Measurements from ENCODE around the gene ATAD3A.

The ATAD3A gene

GRCh38 chr1:1577367-1578011 lies 65.5 kb downstream of the ATAD3A start:
- H3K4me2 ChIP-seq (ENCODE audit: low read length) = no peak overlapping the region
- no peak overlapping the region for H3K27ac ChIP-seq (ENCODE audit: low read depth, low read length)

GRCh38 chr1:1578371-1578940 lies 66.5 kb downstream of the ATAD3A start:
- TF ChIP-seq, protein P1, sequence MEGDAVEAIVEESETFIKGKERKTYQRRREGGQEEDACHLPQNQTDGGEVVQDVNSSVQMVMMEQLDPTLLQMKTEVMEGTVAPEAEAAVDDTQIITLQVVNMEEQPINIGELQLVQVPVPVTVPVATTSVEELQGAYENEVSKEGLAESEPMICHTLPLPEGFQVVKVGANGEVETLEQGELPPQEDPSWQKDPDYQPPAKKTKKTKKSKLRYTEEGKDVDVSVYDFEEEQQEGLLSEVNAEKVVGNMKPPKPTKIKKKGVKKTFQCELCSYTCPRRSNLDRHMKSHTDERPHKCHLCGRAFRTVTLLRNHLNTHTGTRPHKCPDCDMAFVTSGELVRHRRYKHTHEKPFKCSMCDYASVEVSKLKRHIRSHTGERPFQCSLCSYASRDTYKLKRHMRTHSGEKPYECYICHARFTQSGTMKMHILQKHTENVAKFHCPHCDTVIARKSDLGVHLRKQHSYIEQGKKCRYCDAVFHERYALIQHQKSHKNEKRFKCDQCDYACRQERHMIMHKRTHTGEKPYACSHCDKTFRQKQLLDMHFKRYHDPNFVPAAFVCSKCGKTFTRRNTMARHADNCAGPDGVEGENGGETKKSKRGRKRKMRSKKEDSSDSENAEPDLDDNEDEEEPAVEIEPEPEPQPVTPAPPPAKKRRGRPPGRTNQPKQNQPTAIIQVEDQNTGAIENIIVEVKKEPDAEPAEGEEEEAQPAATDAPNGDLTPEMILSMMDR (IDR thresholded peaks at IDR 0.05; ENCODE audit: low read depth, low read length, poor library complexity, severe bottlenecking) = no peak
- no peak for TF ChIP-seq EZH2phosphoT487 (IDR thresholded peaks at IDR 0.05; ENCODE audit: borderline replicate concordance, low read length)
- Histone ChIP-seq H3K79me2 (ENCODE audit: control insufficient read depth, low read length) (peaks cover 26% of the 10 kb centered on the region), H3K27me3 (ENCODE audit: control insufficient read depth, low read length) (peaks cover 6% of the 10 kb centered on the region; the same call in 1 of the 2 replicates), H3K36me3 (ENCODE audit: control insufficient read depth, low read length) (peaks cover 8% of the 10 kb centered on the region), H3K4me3 (ENCODE audit: low read length) (no peak overlapping the region), H3K27ac (ENCODE audit: low read depth, low read length) (no peak overlapping the region), H3K9me3 (ENCODE audit: control insufficient read depth, insufficient read depth, low read length) (no peaks in the 10 kb centered on the region), H3K9me2 (replicated peaks; ENCODE audit: control insufficient read depth, low read length) (no peaks in the 10 kb centered on the region), H3K4me1 (ENCODE audit: control insufficient read depth, low read length) (peaks cover 12% of the 10 kb centered on the region), H3K4me2 (ENCODE audit: low read length) (no peak overlapping the region), H3F3A (ENCODE audit: control insufficient read depth, insufficient read depth) (no peaks in the 10 kb centered on the region), H4K20me1 (ENCODE audit: control insufficient read depth, insufficient read depth, low read depth, low read length) (peaks cover 3% of the 10 kb centered on the region; the same call in 1 of the 2 replicates)

More at GRCh38 chr1:1577367-1578011, 65.5 kb downstream of the ATAD3A start:
- no peak overlapping the region for H3K4me3 ChIP-seq (ENCODE audit: low read length)
- no peaks in the 10 kb centered on the region for H3K9me2 ChIP-seq (replicated peaks; ENCODE audit: control insufficient read depth, low read length)
- peaks cover 3% of the 10 kb centered on the region; the same call in 1 of the 2 replicates for H3K27me3 ChIP-seq (ENCODE audit: control insufficient read depth, low read length)
- H4K20me1 ChIP-seq (ENCODE audit: control insufficient read depth, insufficient read depth, low read depth, low read length) = peaks cover 4% of the 10 kb centered on the region; the same call in 1 of the 2 replicates
- H3K4me1 ChIP-seq (ENCODE audit: control insufficient read depth, low read length) = peaks cover 21% of the 10 kb centered on the region
- H3K9me3 ChIP-seq (ENCODE audit: control insufficient read depth, insufficient read depth, low read length) = no peaks in the 10 kb centered on the region
- peaks cover 36% of the 10 kb centered on the region for H3K79me2 ChIP-seq (ENCODE audit: control insufficient read depth, low read length)
- H3K36me3 ChIP-seq (ENCODE audit: control insufficient read depth, low read length) = peaks cover 15% of the 10 kb centered on the region
- TF ChIP-seq, protein P1 (IDR thresholded peaks at IDR 0.05; ENCODE audit: low read depth, low read length, poor library complexity, severe bottlenecking) = no peak
- no peak for TF ChIP-seq EZH2phosphoT487 (IDR thresholded peaks at IDR 0.05; ENCODE audit: borderline replicate concordance, low read length)
- no peaks in the 10 kb centered on the region for H3F3A ChIP-seq (ENCODE audit: control insufficient read depth, insufficient read depth)

GRCh38 chr1:1582585-1583346 lies 70.8 kb downstream of the ATAD3A start:
- H3K4me1 ChIP-seq (ENCODE audit: control insufficient read depth, low read length) = no peaks in the 10 kb centered on the region
- H3K27ac ChIP-seq (ENCODE audit: low read depth, low read length) = no peak overlapping the region
- H3K4me3 ChIP-seq (ENCODE audit: low read length) = no peak overlapping the region
- H3F3A ChIP-seq (ENCODE audit: control insufficient read depth, insufficient read depth) = no peaks in the 10 kb centered on the region
- no peaks in the 10 kb centered on the region for H3K9me2 ChIP-seq (replicated peaks; ENCODE audit: control insufficient read depth, low read length)
- H3K9me3 ChIP-seq (ENCODE audit: control insufficient read depth, insufficient read depth, low read length) = no peaks in the 10 kb centered on the region
- H3K36me3 ChIP-seq (ENCODE audit: control insufficient read depth, low read length) = no peaks in the 10 kb centered on the region
- H3K4me2 ChIP-seq (ENCODE audit: low read length) = no peak overlapping the region
- no peak for TF ChIP-seq EZH2phosphoT487 (IDR thresholded peaks at IDR 0.05; ENCODE audit: borderline replicate concordance, low read length)
- TF ChIP-seq, protein P1 (IDR thresholded peaks at IDR 0.05; ENCODE audit: low read depth, low read length, poor library complexity, severe bottlenecking) = no peak
- H4K20me1 ChIP-seq (ENCODE audit: control insufficient read depth, insufficient read depth, low read depth, low read length) = no peaks in the 10 kb centered on the region
- peaks cover 6% of the 10 kb centered on the region; the same call in 1 of the 2 replicates for H3K27me3 ChIP-seq (ENCODE audit: control insufficient read depth, low read length)
- H3K79me2 ChIP-seq (ENCODE audit: control insufficient read depth, low read length) = no peaks in the 10 kb centered on the region
